Measurements from ENCODE around the gene SUPT20H.

SUPT20H gene

DNA sequence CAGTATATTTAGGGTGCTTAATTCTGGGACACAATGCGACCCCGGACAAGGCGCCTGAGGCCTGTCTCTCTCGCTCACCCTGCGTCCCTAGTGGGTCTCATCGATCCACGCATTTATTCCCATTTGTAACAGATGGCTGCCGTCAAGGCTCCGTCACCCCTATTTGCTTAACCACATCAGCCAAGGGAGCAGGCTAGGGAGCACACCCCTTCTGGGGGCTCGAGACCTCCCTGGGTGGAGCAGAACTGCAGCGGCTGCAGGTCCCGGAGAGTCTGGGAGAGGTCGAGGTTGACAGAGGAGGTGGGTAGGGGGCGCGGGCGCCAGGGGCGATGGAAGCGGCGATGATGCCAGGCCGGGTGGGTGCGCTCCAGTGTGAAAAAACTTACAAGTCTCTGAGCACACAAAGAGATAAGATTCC lies 60.9 kb downstream of the SUPT20H start:
- no peak for DNase-seq

DNA sequence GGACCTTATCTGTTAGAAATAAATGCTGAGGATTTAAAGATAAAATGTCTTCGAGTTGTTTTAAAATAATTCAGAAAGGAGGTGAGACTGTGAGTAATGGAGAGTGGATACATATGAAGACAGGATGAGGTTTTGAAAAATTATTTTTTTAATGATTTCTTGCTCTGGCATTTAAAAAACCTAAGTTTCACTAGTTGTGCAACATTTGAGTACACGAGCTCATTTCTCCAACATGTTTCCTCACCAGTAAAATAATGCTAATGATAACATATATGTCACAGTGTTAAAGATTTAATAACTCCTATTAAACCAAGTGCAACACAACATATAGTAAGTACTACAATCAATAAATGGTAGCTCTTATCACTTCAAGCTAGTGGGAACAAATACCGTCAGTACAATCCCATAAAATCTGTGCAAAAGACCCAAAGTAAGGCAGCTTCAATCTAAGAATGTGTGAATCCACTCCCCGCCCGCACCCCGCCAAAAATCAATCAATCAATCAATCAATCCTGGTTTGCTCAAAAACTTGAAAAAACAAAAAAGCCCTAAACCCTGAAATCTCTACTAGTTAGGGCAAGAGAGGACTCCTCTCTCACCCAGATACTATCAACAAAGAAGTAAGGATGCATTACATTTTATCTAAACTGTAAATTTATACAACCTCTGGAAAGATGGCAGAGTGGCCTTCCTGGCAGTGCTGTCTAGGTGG lies 61.6 kb downstream of the SUPT20H start:
- peak; percentile 18 for DNase-seq

DNA sequence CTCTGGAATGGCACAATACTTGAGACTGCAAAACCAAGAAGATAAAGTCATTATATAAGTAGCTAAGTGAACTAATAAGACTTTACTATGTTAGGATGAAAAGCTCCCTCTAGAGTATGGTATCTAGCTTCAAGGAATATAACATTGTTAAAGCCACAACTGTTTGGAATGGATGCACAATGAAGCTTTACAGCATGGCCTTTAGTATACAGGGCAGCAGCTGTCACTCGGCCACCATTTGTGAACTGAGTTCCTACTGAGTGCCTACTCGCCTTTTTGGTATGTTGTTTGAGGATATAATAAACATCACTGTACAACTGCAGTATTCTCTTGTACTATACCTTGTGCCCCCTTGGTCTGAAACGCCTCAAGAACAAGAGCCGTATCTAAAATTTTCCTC lies 67.1 kb downstream of the SUPT20H start:
- DNase-seq = no peak

DNA sequence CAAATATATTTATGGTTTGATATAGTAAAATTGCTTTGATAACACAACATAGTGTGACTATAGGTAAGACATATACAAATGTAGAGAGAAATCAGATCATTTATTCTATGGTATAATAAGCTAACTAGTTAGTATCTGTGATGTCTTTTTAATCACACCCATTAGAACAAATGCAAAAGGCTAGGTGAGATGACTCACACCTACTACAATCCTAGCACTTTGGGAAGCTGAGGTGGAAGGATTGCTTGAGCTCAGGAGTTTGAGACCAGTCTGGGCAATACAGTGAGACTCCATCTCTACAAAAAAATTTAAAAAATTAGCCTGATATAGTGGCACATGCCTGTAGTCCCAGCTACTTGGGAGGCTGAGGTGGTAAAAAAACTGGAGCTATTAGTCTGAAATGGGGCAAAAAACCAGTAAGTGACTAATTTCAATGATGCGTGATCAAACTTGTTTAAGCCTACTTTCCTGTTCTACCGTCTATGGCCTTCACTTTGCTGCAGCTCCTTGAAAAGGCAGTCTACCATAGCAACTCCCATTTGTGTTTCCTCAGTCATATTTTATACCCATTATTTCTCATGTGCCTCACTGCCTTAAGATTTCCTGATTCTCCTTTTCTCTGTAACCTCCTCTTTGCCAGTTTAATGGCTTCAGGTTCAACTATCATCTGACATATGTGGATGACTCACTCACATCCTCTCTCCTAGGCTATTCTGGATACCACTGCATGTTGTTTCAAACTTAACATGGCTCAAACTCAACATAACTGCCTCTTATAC lies 72.8 kb downstream of the SUPT20H start:
- DNase-seq = peak; percentile 51

DNA sequence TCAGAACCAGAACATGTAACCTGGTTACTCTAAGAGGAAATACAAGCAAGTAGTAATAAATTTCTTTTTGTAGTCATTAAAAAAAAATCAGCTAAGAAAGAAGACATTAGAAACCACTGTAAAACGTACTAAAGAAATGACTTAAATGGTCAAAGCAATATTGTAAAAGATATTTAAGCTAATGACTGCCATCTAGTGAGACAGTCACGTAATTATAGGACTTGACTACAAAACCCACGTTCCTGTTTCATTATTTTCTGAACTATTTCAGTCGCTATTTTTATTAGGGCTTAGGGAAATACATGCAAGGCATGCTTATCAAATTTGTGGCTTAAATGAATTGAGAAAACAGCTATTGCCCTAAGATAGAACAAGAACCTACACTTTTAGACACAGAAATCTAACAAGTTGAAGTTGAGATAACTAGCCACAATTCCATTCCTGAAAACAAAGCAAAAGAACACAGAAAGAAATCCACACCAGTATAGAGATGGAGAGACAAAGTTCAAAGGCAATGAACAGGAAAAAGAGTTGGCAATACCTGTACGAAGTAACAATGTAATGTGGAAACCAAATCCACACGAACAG lies 78.2 kb downstream of the SUPT20H start:
- peak; percentile 67 for DNase-seq

DNA sequence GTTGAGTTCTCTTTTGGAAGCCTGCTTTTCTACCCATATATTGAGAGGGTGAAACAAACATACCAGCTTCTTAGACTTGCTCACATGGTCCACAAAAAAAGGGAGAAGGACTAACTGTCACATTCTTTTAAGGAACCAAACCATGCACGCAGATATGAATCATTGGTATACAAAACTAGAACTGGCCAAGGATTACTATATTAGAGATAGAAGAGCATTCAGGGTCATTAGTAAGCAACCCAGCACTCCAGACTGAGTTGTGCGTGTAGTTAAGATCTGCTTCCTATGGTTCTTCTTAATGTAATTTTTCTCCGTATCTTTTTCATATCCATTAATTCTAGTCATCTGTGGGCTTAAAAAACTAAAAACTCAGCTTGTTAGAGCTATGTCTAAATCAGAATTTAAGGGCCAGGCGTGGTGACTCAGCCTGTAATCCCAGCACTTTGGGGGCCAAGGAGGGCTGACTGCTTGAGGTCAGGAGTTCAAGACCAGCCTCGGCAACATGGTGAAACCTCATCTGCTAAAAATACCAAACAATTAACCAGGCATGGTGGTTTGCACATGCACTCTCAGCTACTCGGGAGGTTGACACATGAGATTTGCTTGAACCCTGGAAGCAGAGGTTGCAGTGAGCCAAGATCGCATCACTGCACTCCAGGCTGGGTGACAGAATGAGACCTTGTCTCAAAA lies 80.0 kb downstream of the SUPT20H start:
- peak; percentile 84 for DNase-seq

DNA sequence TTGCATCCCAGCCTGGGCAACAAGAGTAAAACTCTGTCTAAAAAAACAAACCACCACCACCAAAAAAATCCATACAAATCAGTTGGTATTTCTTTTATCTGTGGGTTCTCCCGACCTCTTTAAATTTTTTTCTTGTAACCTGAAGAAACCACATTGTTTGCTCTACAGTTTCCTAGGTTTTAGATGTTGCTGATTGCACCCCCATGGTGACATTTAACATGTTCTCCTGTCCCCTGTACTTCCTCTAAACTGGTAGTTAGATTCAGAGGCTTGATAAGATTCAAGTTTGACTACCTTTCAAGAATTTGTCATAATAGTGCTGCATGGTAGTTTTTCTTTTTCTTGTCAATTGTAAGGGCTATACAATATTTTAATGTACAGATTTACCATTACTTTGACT lies 84.3 kb downstream of the SUPT20H start:
- no peak for DNase-seq

DNA sequence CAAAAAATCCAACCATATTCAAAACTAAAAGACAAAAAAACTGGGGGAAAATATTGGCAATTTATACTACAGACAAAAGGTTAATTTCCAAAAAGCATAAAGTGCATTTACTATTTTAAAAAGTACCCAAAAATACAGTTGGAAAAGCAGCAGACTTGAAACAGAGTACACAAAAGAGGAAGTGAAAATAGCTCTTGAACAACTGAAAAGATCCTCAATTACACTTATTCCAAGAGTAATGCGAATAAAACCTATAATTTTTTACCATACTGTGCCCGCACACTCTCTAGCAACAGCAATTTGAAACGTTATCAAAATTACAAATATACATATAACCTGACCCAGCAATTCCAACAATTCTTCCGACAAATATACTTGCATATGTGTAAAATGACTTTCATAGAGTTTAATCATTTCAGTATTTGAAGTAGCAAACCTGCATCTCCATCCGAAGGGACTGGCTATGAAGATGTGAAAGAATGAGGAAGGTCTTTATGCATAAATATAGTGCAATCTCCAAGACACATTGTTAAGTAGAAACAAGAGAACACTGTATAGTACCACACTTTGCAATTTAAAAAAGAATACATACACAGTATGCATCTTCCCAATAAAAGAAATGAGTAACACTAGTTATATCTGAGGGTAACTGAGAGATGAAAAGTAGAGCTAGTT lies 85.7 kb downstream of the SUPT20H start:
- DNase-seq = no peak

DNA sequence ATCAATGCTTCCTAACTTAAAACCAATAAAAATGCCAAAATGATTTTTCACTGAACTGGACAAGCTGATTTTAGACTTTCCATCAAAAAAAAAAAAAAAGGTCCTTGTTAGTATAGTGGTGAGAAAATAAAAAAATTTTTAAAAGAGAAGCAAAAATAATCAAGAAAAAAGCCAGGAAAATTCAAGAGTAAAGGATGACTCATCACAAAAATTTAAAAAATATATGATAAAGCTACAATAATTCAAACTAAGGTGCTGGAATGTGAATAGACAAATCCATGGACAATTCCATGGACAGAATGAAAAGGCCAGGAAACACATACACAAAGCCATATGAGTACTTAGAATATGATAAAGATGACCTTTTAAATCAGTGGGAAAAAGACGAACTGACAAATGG lies 86.5 kb downstream of the SUPT20H start:
- DNase-seq = no peak

DNA sequence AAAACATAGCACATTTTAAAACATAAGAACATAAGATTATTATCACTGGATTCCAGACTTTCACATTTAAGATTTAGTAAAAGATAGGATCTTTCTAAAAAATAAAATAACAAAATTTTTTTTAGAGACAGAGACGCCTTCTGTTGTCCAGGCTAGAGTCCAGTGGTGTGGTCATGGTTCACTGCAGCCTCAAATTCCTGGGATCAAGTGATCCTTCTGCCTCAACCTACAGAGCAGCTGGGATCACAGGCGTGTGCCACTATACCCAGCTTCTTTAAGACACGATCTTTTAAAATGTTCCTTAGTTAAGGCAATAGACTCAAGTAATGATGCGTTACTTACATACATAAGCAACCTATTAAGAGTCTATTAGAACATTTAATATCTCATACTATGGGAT lies 93.1 kb downstream of the SUPT20H start:
- no peak for DNase-seq

DNA sequence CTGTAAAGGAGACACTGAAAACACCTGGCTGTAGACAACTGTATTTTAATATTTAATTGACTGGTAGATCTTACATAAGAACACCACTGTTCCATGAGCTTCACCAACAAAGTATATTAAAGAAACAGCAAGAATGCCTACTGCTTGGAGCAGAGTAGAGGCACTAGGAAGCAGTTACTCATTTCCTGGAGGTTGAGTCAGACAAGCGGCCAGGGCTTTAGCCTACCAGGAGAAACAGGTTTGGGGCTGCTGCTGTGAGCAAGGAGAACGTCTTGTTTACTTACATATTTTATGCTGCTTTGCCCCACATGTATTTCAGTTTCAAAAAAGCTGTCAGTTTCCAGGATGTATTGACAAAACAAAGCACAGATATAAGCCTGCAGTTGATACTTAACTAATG lies 93.7 kb downstream of the SUPT20H start:
- peak; percentile 93 for DNase-seq

DNA sequence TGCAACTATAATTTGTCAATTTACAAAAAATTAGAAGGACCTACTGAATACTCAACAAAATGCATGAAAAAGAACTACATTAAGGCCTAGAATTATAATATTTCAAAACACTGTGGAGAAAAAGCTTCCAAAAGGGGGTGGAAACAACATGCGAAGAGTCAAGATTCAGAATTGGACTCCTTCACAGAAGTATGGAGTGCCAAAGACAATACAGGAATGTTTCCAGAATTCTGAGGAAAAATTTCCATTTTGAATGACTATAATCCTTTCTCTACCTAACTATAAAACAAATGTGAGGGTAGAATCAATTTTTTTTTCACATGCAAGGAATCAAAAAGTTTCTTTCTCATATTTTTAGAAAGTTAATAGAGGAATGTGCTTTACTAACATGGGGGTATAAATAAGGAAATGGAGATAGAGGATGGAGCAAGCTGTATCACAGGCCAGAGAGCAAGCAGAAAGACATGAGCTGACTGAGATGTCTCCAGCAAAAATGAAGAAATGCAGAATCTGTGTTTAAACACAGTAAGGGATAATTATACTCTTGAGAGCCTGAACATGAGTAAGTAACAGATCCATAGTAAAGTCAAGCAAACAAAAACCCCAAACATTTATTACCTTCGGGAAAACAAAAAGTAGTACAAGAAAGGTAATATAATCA lies 99.9 kb downstream of the SUPT20H start:
- no peak for DNase-seq

All from HCEC 1CT (cell line).